Measurements from ENCODE around the gene SPHK1.

- TF ChIP-seq CTCF (IDR thresholded peaks at IDR 0.05; ENCODE audit: low read depth, low read length), result no peak
- TF ChIP-seq EZH2phosphoT487 (IDR thresholded peaks at IDR 0.05; ENCODE audit: low read depth), result no peak
Observed at GRCh38 chr17:76351526-76352071, 32.8 kb upstream of the SPHK1 start.

Measured in OCI-LY3 (cell line).